ENCODE measurements around the gene TBX10. TPM values are rescaled to one million over a fixed set of nuclear protein-coding genes. Genes with fewer than 3 reads are reported as not detected.
"Not testable (repeated sequence)": the region's sequence is repeated elsewhere in the genome, so short reads cannot be mapped to it uniquely, and the experiment has no call there.

The TBX10 gene
- total RNA-seq, 1 donor from 2014 or later, result 0.14 TPM

- Histone ChIP-seq H3K27me3 (ENCODE audit: low read depth) (peaks cover 4% of the 10 kb centered on the region), H3K4me1 (no peaks in the 10 kb centered on the region), H3K4me3 (no peak overlapping the region), H3K27ac (replicated peaks) (no peak overlapping the region), H3K36me3 (no peaks in the 10 kb centered on the region), H3K9me3 (replicated peaks) (no peaks in the 10 kb centered on the region)
- no peak for DNase-seq
- TF ChIP-seq CTCF (IDR thresholded peaks at IDR 0.05; ENCODE audit: borderline replicate concordance), result no peak
- intact Hi-C loops (cut with micrococcal nuclease), result no loop called here
Observed at GRCh38 chr11:67596753-67597300, 42.7 kb downstream of the TBX10 start.

DNA sequence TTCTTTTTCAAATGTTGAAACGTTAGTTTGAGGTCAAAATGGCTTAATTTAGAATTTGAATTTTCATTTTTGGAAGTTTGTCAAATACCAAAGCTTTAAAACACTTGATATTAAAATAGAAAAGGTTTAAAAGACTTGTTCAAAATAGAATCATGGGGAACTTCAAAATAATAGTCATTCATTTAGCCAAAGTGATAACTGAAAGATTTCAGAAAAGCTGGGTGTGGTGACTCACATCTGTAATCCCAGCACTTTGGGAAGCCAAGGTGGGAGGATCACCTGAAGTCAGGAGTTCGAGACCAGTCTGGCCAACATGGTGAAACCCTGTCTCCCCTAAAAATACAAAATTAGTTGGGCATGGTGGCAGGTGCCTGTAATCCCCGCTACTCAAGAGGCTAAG lies 45.1 kb downstream of the TBX10 start:
- H3K4me3 ChIP-seq, result no peak overlapping the region
- no peaks in the 10 kb centered on the region for H3K9me3 ChIP-seq (replicated peaks)
- no peak for TF ChIP-seq CTCF (IDR thresholded peaks at IDR 0.05; ENCODE audit: borderline replicate concordance)
- H3K36me3 ChIP-seq, result peaks cover 1% of the 10 kb centered on the region
- H3K27ac ChIP-seq (replicated peaks), result no peak overlapping the region
- H3K27me3 ChIP-seq (ENCODE audit: low read depth), result no peaks in the 10 kb centered on the region
- no peaks in the 10 kb centered on the region for H3K4me1 ChIP-seq
- intact Hi-C loops (cut with micrococcal nuclease), result no loop called here
- no peak for DNase-seq

DNA sequence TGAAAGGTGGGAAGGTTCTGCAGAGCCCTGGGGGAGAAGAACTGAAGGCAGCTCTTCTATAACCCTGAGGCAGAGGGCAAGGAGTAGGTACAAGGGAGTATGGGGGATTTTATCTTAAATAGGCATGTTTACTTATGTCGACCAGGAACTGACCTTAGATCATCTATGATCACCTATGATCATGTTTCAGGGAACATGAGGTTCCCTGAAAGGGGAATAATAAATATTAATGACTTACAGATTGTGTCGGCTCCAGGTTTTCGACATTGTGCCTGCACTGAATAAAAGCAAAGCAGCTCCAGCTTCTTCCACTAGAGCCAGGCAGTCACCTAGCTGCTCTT lies 46.0 kb downstream of the TBX10 start:
- TF ChIP-seq CTCF (IDR thresholded peaks at IDR 0.05; ENCODE audit: borderline replicate concordance), result no peak
- H3K27ac ChIP-seq (replicated peaks), result no peak overlapping the region
- intact Hi-C loops (cut with micrococcal nuclease), result no loop called here
- no peaks in the 10 kb centered on the region for H3K9me3 ChIP-seq (replicated peaks)
- peaks cover 9% of the 10 kb centered on the region for H3K36me3 ChIP-seq
- H3K4me3 ChIP-seq, result no peak overlapping the region
- no peaks in the 10 kb centered on the region for H3K27me3 ChIP-seq (ENCODE audit: low read depth)
- H3K4me1 ChIP-seq, result no peaks in the 10 kb centered on the region
- no peak for DNase-seq

DNA sequence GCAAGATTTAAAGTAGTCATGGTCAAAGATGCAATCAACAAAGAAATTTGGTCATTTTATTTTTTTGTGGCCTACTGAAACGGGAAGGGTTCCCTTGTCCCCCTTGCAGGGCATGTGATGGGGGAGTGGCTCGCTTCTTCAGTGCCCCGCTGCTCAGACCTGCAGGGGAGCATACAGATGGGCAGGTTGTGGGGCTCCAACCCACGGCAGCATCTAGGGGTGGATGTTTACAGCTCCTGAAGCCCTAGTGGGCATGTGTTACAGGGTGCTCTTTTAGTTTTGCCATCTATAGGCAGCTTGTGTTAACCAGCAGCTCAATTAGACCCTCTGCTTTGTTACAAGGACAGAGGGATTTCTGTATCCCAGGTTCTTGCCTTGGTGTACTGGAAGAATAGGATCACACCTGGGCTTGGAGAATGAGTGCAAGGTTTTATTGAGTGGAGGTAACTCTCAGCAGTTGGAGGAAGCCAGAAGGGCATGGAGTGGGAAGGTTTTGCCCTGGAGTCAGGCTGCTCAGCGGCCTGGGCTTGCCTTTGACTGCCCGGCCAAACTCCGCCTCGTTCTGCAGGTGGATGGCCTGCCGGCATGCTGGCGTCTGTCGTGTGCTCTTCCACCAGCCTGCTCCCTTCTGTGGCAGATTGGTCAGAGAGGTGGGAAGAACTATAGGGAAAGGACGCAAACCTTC lies 46.5 kb downstream of the TBX10 start:
- no peak for TF ChIP-seq CTCF (IDR thresholded peaks at IDR 0.05; ENCODE audit: borderline replicate concordance)
- Histone ChIP-seq H3K9me3 (replicated peaks) (no peaks in the 10 kb centered on the region), H3K27me3 (ENCODE audit: low read depth) (no peaks in the 10 kb centered on the region), H3K4me1 (no peaks in the 10 kb centered on the region), H3K27ac (replicated peaks) (no peak overlapping the region), H3K36me3 (peaks cover 14% of the 10 kb centered on the region), H3K4me3 (no peak overlapping the region)
- DNase-seq, result no peak
- intact Hi-C loops (cut with micrococcal nuclease), result no loop called here

GRCh38 chr11:67588899-67589415 lies 50.6 kb downstream of the TBX10 start:
- H3K9me3 ChIP-seq (replicated peaks); H3K4me3 ChIP-seq; intact Hi-C loops (cut with micrococcal nuclease); H3K27me3 ChIP-seq (ENCODE audit: low read depth); H3K27ac ChIP-seq (replicated peaks); DNase-seq: not testable (repeated sequence)
- Histone ChIP-seq H3K4me1 (peaks cover 14% of the 10 kb centered on the region), H3K36me3 (peaks cover 37% of the 10 kb centered on the region)

- no peak for DNase-seq
- Histone ChIP-seq H3K27me3 (ENCODE audit: low read depth) (no peaks in the 10 kb centered on the region), H3K4me1 (peaks cover 18% of the 10 kb centered on the region), H3K27ac (replicated peaks) (no peak overlapping the region), H3K9me3 (replicated peaks) (no peaks in the 10 kb centered on the region), H3K36me3 (peaks cover 37% of the 10 kb centered on the region), H3K4me3 (no peak overlapping the region)
- no peak for TF ChIP-seq CTCF (IDR thresholded peaks at IDR 0.05; ENCODE audit: borderline replicate concordance)
- intact Hi-C loops (cut with micrococcal nuclease), result no loop called here
Observed at GRCh38 chr11:67588136-67588503, 51.4 kb downstream of the TBX10 start.

Data from left ventricle myocardium inferior (tissue), 1 donor.